Glomerular visceral epithelial cell (primary cell): ENCODE results near the gene HOXD3.

Experiments
- DNase-seq: peaks from one replicate; pipeline ENCODE4 v3.0.0-alpha.2; 2016; ENCODE audit errors: extremely low spot score

Gene HOXD3

GRCh38 chr2:176149481-176149938 lies 7.6 kb upstream of the HOXD3 start:
- DNase-seq: no peak

- DNase-seq: no peak
Observed at GRCh38 chr2:176149939-176150583, 7.0 kb upstream of the HOXD3 start.

DNA sequence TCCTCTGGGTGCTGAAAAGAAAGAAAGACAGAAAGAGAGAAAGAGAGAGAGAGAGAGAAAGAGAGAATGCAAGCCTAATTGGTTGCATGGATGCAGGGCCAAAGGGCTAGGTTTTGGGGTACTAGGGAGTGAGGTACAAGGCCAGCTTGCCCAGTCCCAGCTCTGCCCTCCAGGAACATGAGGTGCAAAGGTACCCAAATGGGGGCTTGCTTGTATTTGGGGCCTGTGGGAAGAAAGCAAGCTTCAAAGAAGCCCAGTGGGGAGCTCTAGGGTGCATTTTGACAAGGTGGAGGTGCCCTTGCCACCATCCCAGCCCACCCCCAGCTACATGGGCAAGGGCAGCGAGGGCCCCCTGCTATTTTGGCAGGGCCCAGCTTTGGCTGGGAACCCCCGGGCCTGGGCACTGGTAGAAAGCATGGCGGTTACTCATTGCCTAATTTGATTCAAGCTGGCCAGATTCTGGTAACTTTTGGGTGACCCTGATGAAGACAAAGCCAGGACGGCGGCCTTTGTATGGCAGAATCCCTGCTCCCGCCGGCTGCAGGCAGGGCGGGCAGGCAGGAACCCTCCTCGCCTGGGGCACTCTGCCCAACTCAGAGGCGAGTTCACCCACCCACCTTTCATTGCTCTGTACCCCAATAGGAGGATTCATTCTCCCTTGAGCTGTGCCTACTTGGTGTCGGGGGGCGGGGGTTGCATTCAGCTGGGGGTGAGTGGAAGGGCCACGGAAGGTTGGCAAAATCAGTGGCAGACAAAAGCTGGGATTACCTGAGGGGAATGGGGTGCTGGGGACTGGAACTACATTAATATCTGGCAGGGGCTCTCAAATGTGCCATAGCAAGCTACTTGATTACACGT lies 6.3 kb upstream of the HOXD3 start:
- no peak for DNase-seq

DNA sequence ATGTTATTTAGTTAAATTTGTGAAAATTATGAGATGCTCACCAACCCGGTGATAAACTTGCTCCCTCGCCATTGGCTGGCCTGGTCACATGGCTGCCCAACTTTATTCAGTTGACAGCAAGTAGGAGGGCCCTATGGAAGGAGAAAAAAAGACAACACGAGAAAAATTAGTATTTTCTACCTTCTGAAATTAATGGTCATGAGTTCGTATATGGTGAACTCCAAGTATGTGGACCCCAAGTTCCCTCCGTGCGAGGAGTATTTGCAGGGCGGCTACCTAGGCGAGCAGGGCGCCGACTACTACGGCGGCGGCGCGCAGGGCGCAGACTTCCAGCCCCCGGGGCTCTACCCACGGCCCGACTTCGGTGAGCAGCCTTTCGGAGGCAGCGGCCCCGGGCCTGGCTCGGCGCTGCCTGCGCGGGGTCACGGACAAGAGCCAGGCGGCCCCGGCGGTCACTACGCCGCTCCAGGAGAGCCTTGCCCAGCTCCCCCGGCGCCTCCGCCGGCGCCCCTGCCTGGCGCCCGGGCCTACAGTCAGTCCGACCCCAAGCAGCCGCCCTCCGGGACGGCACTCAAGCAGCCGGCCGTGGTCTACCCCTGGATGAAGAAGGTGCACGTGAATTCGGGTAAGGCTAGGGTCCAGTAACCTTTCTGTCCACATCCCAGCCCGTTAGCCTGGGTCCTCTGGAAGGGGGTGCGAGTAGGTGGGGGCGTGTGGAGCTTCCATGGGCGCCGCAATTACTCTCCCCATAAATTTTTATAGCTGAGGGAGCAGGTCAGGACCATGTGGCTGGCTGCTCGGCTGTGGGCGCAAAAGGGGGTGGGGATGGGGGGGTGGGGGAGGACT lies 5.4 kb upstream of the HOXD3 start, which contains the start of gene HOXD4:
HOXD4 (plus strand) TSS at position 109 of the 846 bp plus-strand sequence; CDS start at position 193, 84 bp downstream.
- peak; percentile 65 for DNase-seq

DNA sequence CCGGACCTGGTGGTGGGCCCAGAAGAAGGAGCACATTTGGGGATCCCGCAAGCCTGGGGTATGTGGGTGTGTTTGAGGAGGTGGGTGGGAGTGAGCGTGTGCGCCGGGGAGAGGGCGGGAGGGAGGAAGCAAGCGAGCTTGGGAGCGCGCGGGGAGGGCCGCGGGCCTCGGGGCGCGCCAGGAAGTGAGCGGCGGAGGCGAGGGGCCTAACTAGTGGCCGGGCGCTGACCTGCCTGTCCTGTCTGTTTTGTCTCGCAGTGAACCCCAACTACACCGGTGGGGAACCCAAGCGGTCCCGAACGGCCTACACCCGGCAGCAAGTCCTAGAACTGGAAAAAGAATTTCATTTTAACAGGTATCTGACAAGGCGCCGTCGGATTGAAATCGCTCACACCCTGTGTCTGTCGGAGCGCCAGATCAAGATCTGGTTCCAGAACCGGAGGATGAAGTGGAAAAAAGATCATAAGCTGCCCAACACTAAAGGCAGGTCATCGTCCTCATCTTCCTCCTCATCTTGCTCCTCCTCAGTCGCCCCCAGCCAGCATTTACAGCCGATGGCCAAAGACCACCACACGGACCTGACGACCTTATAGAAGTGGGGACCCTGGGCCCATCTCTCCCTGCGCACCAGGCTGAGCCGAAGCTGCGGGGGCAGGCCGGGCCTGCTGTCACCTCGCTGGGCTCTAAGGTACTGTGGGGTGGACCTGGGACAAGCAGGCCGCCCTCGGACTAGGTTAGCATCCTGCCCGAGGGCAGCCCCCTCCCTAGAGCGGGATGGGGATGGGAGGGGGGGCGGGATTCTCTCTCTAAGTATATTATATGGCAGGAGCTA lies 4.5 kb upstream of the HOXD3 start:
- peak; percentile 66 for DNase-seq

- no peak for DNase-seq
Observed at GRCh38 chr2:176154576-176155252, 2.4 kb upstream of the HOXD3 start.

- DNase-seq: no peak
Observed at GRCh38 chr2:176155356-176156044, 1.6 kb upstream of the HOXD3 start.

GRCh38 chr2:176156301-176156806 lies 753 bp upstream of the HOXD3 start:
- no peak for DNase-seq

GRCh38 chr2:176157499-176158185 lies 535 bp downstream of the HOXD3 start:
- DNase-seq: peak; percentile 44

GRCh38 chr2:176158186-176158591 lies 1.1 kb downstream of the HOXD3 start:
- no peak for DNase-seq

DNA sequence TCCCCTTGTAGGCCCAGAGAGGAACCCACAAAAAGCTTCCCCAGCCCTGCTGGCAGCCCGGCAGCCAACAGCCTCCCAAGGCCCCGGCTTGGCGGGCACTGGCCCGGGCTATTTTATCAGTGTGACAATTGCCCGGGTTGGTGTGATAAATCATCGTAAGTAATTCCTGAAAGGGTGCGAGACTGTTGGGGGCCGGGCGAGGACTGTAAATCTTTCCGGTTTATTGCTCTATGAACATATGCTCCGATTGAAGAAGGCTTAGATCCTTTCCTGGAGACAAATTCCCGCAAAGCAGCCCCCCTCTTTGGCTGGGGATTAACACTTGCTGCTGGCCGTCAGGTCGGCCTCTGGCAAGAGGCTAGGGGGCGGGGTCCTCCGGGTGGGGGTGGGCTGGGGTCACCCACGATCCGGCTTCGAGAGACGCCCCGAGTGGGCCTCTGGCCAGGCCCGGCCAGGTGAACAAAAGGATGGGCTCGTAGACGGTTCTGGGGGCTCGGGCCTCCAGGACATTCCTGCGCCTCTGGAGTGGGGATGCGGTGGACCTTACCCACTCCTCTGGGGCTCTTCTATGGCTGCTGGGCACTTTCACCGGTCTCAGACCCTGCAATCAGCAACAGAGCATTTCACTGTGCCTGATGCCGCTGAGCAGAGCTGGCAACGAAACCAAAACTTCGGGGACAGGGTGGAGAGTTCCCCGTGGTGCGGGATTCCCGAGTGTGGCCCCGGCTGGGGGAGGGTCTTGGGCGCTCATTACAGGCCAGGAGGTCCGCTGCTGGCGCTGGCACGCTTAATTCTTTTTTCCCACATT lies 2.0 kb downstream of the HOXD3 start:
- DNase-seq: no peak

DNA sequence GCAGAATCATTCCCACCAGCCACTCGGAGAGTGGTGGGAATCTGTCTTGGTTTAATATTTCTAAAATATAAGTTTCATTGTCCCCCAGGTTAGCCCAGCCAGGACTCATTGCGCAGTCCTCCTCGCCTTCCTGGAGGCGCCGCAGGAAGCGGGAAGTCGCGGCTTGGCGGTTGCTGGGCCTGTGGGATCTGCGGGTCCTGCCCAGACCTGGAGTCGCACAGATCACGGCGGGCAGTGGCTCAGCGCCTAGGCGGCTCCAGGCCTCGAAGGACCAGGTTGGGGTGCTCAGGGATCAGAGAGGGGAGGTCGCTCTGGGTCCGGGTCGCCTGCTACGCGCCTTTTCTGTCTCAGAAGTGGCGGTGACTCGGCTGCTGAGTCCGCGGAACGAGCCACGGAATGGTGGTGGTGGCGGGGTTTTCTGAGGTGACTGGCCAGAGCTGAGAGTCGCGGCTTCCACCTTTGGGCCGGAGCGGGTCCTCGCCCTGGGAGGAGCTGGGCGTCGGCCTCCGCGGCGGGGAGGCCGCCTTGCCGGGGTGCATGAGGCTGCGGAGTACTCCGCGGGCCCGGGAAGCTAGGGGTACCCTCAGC lies 2.6 kb downstream of the HOXD3 start:
- no peak for DNase-seq

DNA sequence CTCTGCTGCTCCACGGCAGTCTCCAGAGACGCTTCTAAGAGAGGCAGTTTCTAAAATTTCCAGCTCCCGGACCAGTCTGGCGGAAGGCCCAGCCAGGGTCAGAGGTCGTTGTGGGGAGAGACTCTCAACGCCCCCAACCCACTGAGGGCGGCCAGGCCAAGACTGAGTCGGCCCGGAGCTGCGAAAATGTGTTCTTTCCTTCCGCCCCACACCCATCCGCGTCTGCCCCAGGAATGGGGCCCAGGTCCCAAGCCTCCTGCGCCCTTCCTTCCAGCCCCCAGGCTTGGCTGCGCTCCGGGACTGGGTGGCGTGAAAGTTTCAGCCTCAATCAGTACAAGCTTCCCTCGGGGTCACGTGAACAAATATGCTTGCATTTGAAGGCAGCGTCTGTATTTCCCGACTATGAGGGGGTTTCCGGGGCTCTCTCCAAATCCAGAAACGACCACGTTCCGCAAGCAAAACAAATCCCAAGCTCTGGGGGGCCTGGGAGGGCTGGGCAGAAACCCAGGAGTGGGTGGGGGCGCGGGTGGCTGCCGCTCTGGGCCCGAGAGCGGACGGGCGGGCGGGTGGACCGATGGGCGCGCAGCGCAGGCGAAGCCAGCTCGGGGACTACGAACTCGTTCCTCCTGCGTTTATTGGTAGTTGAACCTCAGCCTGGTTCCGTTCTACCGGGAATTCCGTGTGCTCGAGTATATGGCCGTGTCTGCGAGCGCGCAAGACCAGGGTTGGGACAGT lies 3.3 kb downstream of the HOXD3 start:
- DNase-seq: no peak

DNA sequence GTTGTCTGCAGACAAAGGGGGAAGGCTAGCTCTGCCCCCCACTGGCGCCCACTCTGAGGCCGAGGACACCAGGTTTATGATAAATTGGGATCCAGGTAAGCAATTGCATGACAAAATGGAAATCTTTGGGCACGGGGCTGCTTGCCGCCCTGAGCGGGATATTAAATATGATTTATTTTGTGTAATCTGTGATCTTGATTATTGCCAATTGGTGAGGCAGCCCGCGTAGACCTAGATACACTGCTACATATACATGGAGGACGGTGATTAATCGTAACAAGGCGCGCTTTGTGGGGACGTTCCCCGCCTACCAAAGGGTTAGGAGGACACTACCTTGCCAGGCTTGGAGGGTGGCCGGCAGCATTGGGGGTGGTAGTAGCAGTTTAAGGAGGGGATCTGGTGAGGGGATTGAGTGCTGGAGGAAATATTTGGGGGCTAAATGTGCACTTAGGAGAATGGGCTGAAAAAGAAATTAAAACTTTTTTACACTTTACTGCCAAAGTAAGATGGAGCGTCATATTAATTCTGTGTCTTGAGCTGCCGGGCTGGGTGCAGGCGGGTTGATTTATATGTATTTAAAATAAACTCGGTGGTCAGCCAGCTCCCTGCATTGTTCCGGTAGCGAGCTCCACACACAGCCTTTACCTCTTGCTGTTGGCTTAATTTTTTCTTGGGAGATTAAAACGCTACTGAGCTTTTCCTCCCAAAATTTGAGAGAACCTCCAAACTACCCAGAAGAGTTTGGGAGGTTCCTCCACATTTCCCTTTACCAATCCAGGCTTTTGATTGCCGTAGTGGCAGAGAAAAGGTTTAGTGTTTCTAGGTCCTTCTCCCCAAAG lies 4.1 kb downstream of the HOXD3 start:
- DNase-seq: no peak

- DNase-seq: no peak
Observed at GRCh38 chr2:176161825-176162626, 4.9 kb downstream of the HOXD3 start.
